DMS79 (cell line): ENCODE measurements around the gene RAD9B.
"Not testable (repeated sequence)": the region's sequence is repeated elsewhere in the genome, so short reads cannot be mapped to it uniquely, and the experiment has no call there.

Experiments used
- DNase-seq: peaks from one replicate; lab custom pipeline; 2025; lab: John Stamatoyannopoulos, UW

The RAD9B gene

DNA sequence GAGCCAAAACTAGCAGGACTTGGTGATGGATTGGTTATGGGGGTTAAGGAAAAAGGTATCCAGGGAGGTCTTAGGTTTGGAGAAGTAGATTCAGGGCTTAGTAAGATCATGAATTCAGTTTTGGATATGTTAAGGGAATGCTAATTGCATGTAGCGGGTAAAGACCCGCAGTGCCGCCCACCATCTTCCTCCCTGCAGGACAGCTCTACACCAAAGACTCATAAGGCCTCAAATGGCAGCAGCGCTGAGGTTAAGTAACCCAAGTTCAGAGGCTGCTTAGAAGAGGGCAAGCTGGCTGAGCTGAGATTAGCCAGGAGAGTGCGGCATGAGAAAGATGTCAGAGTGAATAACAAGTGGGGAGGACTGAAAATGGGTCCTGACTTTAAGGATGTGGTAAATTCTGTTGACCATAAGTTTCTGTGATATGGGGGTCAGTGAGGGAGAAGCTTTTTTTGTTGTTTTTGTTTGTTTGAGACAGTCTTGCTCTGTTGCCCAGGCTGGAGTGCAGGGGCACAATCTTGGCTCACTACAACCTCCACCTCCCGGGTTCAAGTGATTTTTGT lies 26.2 kb downstream of the RAD9B start:
- DNase-seq: no peak

- peak; percentile 88 for DNase-seq
These were observed 28.4 kb downstream of the RAD9B start for GRCh38 chr12:110530511-110530910.

GRCh38 chr12:110531741-110532333 lies 29.7 kb downstream of the RAD9B start:
- peak; percentile 78 for DNase-seq

DNA sequence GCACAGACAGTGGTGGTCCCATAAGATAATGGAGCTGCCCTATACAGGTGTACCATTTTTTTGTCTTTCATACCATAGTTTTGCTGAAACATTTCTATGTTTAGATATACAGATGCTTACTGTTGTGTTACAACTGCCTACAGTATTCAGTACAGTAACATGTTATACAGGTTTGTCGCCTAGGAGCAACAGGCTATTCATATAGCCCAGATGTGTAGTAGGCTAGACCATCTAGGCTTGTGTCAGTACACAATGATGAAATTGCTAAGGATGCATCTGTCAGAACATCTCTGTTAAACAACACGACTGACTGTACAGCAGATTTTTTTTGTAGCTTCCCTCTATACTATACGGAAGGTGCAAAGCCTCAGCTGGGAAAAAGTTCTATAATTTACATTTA lies 30.5 kb downstream of the RAD9B start:
- no peak for DNase-seq

- no peak for DNase-seq
These were observed 31.5 kb downstream of the RAD9B start for GRCh38 chr12:110533607-110534006.

DNA sequence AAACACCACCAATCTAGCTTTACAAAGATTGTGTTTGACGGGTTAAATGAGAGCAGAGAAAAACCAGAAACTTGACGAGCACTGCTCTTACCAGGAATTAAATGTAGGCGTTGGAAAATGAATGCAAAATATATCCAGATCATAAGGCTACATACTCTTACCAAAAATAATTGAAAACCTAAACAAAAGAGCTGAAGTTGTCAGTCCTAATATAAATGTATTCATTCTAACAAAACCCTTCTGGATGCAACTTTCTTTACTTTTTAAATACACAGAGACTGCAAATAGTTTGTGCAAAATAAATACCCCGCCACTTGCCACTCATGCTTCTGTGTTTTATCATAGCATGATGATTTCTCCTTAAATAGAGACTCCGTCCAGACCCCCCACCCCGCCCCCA lies 32.7 kb downstream of the RAD9B start:
- DNase-seq: no peak

DNA sequence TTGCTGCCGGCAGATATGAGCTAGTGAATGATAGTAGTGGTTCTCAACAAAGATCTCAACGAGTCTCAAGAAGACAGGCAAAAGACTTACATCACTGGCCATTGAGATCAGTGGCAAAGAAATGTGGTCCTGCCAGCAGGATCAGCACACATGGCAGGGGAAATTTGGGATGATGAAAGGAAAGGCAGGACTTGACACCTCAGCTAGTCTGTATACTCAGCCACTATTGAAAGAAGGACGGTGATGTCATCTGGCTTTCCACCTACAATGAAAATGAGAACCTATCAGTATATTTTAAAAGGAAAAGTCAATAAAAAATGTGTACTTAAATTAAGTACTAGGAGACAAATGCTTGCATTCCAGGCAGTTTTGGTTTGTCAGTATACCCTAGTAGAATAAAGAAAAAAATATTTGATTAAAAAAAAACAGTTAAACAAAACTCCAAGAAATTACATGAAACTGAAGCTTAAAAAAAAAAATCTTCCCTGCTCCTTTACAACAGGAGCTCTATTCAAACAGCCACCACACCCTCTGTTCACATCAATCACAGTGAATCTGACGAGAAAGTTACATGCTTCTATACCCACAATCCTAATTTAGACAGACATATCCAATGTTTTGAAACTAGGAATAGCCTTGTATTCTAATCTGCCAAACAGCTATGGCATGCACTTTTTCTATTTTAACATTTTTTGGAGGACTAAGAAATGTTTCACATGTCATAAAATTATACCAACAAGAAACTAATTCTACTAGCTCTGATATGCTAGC lies 34.9 kb downstream of the RAD9B start:
- DNase-seq: no peak

DNA sequence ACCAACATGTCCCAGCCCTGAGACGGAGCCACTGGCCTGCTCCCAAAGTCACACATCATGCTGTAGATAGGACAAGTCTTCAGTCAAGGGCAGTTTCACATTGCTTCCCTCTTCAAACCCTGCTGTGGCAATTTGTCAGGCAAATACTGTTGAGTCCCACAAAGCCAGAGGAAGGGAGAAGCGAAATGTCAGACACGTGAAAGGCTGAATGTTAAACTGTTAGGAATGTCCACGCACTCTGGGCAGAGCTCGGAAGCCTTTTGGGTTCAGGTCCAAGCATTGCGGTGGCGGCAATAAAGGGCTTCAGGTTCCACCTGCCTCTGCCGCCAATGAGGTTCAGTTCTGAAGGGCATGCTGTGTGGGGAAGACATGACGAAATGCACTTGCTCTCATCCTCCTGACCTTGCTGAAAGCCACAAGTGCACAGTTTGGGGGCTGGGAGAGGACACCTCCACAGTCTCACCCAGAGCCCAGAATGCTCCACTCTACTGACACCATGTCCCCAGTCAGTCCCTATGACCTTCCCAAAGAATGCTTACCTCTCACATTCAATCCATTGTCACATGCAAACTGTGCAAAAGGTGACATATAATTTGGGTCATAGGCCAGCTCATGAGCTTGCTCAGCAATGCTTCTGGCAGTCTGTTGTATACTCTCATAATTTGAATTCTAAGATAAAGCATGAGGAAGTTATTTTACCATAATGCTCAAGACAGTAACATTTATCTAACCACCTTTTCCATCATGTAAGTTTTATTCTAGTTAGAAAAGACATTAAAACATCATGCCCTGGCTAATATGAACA lies 35.7 kb downstream of the RAD9B start:
- DNase-seq: peak; percentile 78

DNA sequence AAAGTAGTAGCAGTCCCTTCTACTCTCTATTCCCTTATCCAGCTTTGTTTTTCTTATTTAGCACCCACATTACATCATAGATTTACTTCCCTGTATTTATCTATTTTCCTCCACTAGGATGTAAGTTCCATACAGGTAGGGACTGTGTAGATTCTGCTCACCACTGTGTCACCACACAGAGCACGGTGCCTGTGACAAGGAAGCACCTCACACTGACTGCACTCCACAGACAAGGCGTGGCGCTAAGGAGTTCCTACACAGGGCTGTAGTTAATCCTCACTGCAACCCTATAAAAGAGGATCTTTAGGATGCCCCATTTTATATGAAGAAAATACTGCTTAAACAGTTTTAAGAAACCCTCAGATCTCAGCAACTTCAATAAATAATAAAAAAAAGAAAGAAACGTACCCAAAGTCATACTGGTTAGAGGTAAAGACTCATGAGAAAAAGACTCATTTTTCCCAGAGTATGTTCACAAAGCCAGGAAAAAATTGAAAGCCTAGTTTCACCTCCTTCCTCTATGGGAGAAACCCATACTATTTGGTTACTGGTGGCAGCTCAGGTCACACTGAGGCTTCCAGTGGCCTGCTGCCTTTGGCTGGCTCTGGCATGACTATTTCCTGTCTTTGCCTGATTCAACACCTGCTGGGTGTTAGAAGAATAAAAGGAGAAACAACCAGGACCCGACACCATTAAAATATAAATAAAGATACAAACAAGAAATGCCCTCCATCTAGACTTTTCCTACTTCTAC lies 36.9 kb downstream of the RAD9B start:
- no peak for DNase-seq

GRCh38 chr12:110540048-110540447 lies 37.9 kb downstream of the RAD9B start:
- DNase-seq: no peak

DNA sequence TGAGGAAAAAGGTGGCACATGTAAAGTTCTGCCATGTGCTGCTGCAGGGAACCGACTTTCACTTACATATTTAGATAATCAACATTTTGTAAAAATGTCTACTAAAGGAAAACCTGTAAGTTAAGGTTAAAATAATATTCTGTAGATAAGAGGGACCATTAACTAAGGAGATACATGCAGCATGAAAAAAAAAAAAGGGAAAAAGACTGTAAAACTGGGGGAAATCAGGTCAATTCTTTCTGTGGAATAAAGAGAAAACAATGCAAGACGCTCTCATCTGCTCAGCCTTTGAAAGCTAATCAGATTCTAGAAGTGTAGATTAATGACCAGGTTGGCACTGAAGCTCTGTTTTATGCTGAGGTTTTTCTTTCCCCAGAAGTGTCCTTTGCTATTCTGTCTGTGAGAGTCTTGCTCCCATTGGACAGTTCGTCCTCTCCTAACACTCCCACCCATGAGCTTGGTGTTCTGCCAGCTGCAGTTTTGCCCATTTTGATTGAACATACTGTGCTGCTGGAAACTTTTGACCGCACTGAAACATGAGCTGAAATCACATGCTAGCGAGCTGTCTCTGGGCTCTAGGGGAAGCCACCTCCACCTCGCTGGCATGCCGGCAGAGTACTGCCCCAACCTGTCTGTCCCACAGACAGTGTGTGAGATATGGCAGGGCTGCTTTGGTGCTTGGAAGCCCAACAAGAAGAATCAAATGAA lies 41.3 kb downstream of the RAD9B start:
- DNase-seq: no peak

- DNase-seq: no peak
These were observed 41.8 kb downstream of the RAD9B start for GRCh38 chr12:110543965-110544364.

GRCh38 chr12:110545259-110545658 lies 43.1 kb downstream of the RAD9B start:
- DNase-seq: not testable (repeated sequence)

DNA sequence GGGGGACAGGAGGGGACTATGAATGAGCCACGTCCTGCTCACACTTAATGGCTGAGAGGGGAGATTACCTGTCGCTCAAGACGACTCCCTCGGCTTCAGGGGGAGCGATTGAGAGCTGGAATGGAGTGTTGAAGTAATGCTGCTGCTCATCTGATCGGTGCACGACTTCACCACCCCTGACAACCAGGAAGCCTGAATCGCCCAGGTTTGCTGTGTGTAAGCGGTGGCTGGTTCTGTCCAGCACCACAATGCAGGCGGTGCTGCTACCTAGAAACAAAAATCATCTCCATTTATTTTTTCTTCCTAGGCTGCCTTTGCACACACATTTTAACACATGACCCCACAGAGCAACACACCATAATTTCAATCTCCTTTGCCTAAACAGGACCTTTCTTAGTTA lies 43.7 kb downstream of the RAD9B start:
- no peak for DNase-seq

DNA sequence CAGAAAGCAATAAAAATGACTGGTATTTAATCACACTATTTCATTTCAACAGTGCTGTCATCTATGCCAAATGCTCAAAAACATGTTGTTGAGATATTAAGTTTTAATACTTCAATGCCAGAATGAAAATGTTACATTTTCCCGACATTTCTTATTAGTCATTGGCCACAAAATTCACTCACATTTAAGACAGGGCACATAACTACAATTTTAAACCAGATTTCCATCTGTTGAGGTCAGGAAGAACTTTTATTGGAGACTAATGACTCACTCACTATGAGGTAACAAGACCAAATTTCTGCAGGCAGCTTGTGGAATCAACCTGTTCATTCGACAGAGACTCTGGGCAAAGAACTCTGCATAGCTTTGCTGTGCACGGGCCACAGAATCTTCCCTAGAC lies 44.2 kb downstream of the RAD9B start:
- no peak for DNase-seq

GRCh38 chr12:110547090-110547489 lies 45.0 kb downstream of the RAD9B start:
- DNase-seq: no peak

DNA sequence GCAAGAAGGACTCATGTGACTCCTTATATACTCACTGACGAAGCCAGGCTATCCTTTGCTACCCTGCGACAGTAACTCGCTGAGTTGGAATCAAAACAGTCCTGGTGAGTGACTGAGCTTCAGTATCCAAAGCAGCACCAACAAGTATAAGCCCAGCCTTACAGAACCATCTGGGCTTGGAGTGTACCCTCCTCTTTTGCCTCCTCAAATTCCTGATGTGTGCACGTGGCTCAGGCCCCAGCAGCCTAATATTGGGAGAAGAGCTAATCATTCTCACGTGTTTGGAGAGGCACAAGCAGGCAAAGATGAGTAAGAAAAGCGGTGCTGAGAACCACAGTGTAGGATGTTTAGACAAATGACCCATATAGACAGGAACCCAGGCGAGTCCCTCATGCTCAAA lies 46.5 kb downstream of the RAD9B start:
- no peak for DNase-seq

DNA sequence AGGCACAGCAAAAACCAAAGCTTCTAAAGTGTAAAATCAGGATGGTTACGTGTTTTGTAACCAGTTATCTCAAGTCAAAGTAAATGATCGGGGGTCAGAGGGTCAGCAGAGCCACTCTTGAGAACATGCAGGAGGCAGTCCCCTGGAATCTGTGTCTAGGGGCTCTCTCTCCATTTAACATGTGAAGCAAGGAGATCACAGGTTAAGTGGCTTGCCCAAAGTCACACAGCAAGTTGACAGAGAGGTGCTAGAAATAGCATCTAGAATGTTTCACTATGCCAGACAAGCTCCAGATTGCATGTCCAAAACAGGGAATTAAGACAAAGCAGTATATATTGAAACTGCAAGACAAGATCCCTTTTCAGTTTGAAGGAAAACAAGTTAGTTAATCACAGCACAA lies 47.6 kb downstream of the RAD9B start:
- DNase-seq: no peak

GRCh38 chr12:110550981-110551380 lies 48.9 kb downstream of the RAD9B start:
- no peak for DNase-seq
